Fibroblast of skin of scalp (primary cell): ENCODE data around the gene FAM89A.
"Not testable (repeated sequence)": the region's sequence is repeated elsewhere in the genome, so short reads cannot be mapped to it uniquely, and the experiment has no call there.

Source experiments
- DNase-seq: peaks from one replicate; pipeline ENCODE4 v3.0.0-alpha.2; 2013

FAM89A gene

DNA sequence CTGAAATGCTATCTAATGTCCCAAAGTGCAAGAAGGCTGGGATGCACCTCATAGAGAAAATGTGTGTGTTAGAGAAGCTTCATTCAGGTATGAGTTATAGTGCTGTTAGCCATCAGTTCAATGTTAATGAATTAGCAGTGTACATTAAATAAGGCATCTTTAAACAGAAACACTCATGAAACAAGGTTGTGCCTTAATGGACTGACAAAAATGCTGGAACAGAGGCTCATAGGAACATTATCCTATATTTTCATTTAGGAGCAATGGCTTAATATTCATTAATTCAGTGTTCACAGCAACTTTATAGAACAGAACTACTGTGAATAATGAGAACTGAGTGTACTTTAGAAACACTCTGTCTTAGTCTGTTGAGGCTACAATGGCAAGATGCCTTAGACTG is 15.2 kb upstream of the FAM89A start:
- DNase-seq, result no peak

- DNase-seq, result peak; percentile 76
Observed at GRCh38 chr1:231053493-231054162, 13.6 kb upstream of the FAM89A start.

DNA sequence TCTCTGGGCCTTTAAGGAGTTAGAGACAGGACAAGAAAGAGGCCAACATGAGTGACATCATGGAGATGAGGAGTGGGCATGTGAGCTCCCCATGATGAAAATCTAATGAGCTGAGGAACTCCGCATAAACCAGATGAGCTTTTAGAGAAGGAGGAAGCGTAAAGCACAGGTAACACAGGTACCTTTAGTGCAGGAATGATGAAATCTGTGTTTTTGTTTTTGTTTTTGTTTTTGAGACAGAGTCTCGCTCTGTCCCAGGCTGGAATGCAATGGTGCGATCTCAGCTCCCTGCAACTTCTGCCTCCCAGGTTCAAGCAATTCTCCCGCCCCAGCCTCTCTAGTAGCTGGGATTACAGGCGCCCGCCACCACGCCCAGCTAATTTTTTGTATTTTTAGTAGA is 12.7 kb upstream of the FAM89A start:
- DNase-seq, result no peak

GRCh38 chr1:231050932-231051331 is 10.9 kb upstream of the FAM89A start:
- not testable (repeated sequence) for DNase-seq

DNA sequence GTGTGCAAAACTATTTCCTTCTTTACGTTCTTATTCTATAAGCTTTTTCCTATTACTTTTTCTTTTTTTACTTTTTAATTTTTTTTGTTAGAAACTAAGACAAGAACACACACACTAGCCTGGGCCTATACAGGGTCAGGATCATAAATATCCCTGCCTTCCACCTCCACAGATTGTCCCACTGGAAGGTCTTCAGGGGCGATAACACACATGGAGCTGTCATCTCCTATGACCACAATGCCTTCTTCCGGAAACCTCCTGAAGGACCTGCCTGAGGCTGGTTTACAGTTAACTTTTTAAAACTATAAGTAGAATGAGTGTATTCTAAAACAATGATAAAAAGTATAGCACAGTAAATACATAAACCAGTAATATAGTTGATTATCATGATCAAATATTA is 10.3 kb upstream of the FAM89A start:
- no peak for DNase-seq

DNA sequence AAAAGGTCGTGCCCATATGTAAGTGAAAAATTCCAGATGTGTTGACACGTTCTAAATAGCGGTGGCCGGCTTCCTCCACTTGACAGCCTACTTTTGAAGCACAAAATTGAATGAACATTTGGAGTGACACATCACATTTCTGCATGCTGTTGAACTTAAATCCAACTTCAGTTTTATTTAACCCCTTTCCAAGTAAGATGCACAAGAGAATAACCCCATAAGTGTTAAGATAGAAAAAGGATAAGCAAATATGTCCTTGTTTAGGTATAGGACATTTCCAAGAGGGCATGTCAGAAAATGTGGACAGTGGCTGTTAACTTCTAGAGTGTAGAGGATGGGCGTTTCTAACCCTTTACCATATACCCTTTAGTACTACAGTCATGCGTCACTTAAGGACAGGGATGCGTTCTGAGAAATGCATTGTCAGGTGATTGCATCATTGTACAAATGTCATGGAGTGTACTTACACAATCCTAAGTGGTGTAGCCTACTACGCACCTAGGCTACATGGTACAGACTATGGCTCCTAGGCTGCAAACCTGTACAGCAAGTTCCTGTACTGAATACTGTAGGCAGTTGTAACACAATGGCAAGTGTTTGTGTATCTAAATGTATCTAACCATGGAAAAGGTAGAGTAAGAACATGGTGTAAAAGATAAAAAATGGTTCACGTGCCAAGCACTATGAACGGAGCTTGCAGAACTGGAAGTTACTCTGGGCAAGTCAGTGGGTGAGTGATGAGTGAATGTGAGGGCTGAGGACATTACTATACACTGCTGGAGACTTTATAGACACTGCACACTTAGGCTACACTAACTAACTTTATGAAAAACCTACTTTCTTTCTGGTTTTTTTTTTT is 9.3 kb upstream of the FAM89A start:
- no peak for DNase-seq

DNA sequence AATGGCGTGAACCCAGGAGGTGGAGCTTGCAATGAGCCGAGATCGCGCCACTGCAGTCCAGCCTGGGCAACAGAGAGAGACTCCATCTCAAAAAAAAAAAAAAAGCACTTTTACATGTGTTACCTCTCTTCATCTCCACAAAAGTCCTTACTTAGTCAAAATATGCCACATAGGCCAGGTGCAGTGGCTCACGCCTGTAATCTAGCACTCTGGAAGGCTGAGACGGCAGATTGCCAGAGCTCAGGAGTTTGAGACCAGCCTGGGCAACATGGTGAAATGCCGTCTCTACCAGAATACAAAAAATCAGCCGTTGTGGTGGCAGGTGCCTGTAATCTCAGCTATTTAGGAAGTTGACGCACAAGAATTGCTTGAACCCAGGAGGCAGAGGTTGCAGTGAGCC is 8.4 kb upstream of the FAM89A start:
- not testable (repeated sequence) for DNase-seq

DNA sequence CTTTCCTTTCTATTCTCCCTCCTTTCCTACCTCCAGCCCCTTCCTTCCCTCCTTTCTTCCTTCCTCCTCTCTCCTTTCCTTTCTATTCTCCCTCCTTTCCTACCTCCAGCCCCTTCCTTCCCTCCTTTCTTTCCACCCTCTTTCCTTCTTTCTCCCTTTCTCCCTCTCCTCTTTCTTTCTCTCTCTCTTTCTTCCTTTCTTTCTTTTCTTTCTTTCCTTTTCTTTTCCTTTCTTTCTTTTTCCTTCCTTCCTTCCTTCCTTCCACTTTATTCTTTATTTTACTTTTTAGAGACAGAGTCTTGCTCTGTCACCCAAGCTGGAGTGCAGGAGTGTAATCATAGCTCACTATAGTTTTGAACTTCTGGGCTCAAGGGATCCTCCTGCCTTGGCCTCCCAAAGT is 7.5 kb upstream of the FAM89A start:
- DNase-seq, result not testable (repeated sequence)

DNA sequence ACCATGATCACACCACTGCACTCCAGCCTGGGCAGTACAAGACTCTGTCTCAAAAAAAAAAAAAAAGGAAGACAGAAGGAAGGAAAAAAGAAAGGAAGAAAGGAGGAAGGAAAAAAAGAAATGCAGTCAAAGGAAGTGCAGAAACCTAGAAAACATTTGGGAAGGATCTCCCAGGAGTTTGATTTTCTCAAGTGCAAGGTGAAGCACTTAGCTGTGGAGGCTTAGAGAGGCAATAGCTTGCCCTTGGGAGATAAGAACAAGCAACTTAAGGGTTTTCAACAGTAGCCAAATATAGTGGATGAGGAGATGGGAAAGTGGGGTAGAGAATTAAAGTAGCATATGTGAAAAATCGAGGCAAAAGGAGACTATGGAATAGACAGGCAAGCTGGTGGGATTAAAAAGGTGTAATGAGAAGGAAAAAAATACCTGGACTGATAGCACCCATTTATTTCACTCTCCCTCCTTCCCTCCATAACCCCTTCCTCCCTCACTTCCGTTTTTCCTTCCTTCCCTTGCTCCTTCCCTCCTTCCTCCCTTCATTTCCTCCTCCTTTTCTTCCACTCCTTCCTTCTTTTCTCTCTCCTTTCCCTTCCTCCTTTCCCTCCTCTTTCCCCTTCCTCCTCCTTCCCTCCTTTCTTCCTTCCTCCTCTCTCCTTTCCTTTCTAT is 6.8 kb upstream of the FAM89A start:
- DNase-seq, result no peak

- not testable (repeated sequence) for DNase-seq
Observed at GRCh38 chr1:231045921-231046729, 6.1 kb upstream of the FAM89A start.

- DNase-seq, result no peak
Observed at GRCh38 chr1:231045286-231045685, 5.2 kb upstream of the FAM89A start.

DNA sequence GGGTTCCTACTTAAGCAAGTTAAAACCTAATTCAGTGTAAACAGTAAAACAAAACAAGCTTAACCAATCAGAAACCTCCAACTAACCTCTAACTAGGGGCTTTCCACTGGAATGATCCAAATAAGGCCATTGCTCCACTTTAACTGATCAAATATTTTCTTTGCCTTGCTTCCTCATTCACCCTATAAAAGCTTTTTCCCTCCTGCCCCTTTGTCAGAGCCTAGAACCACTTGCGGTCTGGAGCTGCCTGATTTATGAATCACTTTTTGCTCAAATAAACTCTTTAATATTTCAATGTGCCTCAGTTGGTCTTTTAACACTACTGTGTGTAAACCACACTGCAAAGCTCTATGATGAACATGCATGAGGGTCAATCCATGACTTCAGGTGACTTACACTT is 4.5 kb upstream of the FAM89A start:
- no peak for DNase-seq

DNA sequence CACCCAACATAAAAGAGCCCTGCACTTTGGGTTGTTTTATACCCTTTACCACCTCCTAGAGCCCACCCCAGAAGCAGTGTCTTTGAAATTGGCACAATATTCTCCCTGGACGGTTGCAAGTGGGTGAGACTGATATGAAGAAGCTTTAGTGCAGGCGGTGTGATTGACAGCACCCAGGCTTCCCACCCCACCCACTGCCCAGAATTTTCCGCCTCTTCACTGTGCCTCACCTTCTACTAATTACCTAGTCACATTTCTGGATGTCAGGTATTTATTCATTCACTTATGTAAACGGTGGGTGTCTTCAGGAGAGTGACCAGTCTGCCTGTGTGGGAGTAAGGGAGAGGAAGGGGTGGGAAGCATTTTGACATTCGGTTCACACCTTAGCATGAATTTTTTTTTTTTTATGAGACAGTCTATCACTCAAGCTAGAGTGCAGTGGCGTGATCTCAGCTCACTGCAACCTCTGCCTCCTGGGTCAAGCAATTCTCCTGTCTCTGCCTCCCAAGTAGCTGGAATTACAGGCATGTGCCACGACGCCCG is 1.7 kb upstream of the FAM89A start:
- DNase-seq, result no peak

- no peak for DNase-seq
Observed at GRCh38 chr1:231040800-231041718, 1.0 kb upstream of the FAM89A start.

- peak; percentile 39 for DNase-seq
Observed at GRCh38 chr1:231039161-231040018, 664 bp downstream of the FAM89A start.

GRCh38 chr1:231037585-231038517 is 2.2 kb downstream of the FAM89A start:
- peak; percentile 28 for DNase-seq

- no peak for DNase-seq
Observed at GRCh38 chr1:231036416-231036815, 3.6 kb downstream of the FAM89A start.

DNA sequence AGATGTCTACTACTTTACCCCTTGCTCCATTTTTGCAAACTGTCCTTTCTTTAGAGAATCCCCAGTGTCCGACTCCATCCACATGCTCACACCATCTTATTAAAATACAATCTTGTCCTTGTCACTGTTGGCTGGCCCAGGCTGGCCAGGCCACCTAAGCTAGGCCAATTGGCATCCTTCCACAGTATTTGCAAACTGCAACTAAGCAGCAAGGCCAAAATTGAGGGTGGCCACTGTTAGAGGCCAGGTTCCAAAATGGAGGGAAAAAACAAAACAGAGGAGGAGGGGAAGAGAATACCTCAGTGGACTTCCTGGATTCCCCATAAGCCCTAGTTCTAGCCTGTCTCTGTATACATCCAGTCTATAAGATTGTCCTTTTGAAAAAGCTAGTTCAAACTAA is 4.3 kb downstream of the FAM89A start:
- DNase-seq, result no peak

DNA sequence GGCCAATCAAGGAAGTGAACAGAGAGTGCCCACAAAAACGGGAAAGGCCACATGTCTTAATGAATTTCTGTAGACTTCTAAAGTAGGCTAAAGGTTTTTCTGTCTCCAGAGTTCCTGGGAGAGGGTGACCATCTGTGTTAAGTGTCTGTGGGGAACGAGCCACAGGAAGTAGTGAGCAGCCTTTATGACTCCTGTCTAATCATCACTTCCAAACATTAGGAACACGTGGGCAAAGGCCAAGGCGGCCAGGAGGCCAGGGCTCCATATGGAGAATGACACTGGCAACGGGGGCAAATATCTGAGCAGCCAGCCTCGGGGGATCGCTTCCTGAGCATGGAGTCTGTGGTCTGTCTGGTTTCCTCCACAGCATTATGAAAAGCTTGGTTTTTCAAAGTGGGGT is 7.1 kb downstream of the FAM89A start:
- DNase-seq, result no peak
